Neuronal stem cell (in vitro differentiated cells): ENCODE data around the gene CFAP97.

Experiments used
- DNase-seq: peaks from one replicate; pipeline ENCODE4 v3.0.0-alpha.2; 2013; ENCODE audit warnings: low spot score
- H2AFZ ChIP-seq: one replicate; pipeline ENCODE4 v1.6.1; 2013; ENCODE audit warnings: mild to moderate bottlenecking, low read length, inconsistent platforms
- H2AK5ac ChIP-seq: 2 replicates; pipeline ENCODE4 v1.6.1; 2013; ENCODE audit warnings: low read depth, mild to moderate bottlenecking, inconsistent platforms, low read length, moderate library complexity, mixed read lengths
- H2BK120ac ChIP-seq: 2 replicates; pipeline ENCODE4 v1.6.1; 2013; ENCODE audit warnings: low read depth, mild to moderate bottlenecking, inconsistent platforms, low read length, moderate library complexity, mixed read lengths
- H2BK12ac ChIP-seq: one replicate; pipeline ENCODE4 v1.6.1; 2013; ENCODE audit warnings: low read length, inconsistent platforms
- H2BK15ac ChIP-seq: 2 replicates; pipeline ENCODE4 v1.6.1; 2013; ENCODE audit warnings: mild to moderate bottlenecking, low read length, inconsistent platforms, mixed read lengths
- H2BK5ac ChIP-seq: one replicate; pipeline ENCODE4 v1.6.1; 2013; ENCODE audit warnings: inconsistent platforms, mild to moderate bottlenecking, low read length, moderate library complexity
- H3K14ac ChIP-seq: one replicate; pipeline ENCODE4 v1.6.1; 2013; ENCODE audit warnings: low read length, inconsistent platforms
- H3K18ac ChIP-seq: 2 replicates; pipeline ENCODE4 v1.6.1; 2013; ENCODE audit warnings: low read length, inconsistent platforms
- H3K23ac ChIP-seq: 2 replicates; pipeline ENCODE4 v1.6.1; 2013; ENCODE audit warnings: low read depth, mild to moderate bottlenecking, mixed read lengths, low read length, inconsistent platforms; ENCODE audit not compliant: poor library complexity
- H3K27ac ChIP-seq: replicated peaks from 3 replicates; pipeline ENCODE4 v1.5.1; 2013; ENCODE audit warnings: low read length, inconsistent platforms
- H3K27me3 ChIP-seq, 3 experiments: 2 replicates each; pipeline ENCODE4 v1.6.1; 2013; ENCODE audit warnings: low read length in 3 of 3, mild to moderate bottlenecking in 2 of 3, inconsistent platforms in 1 of 3, low read depth in 1 of 3, mixed read lengths in 1 of 3, moderate library complexity in 1 of 3; ENCODE audit not compliant: control insufficient read depth in 3 of 3, insufficient read depth in 3 of 3
- H3K36me3 ChIP-seq, 2 donors: replicated peaks in 1 of 2; 2 replicates each; pipeline ENCODE4 v1.6.1; 2013; ENCODE audit warnings: low read length in 2 of 2; ENCODE audit not compliant: control insufficient read depth in 2 of 2, insufficient read depth in 2 of 2
- H3K4ac ChIP-seq: 2 replicates; pipeline ENCODE4 v1.6.1; 2013; ENCODE audit warnings: inconsistent platforms, mild to moderate bottlenecking, low read length, moderate library complexity
- H3K4me1 ChIP-seq, 2 donors: 1 replicate in 1 of 2; 2 replicates in 1 of 2; pipeline ENCODE4 v1.6.1; 2013; ENCODE audit warnings: low read length in 2 of 2, low read depth in 1 of 2; ENCODE audit not compliant: control insufficient read depth in 2 of 2, insufficient read depth in 1 of 2
- H3K4me2 ChIP-seq: one replicate; pipeline ENCODE4 v1.6.1; 2013; ENCODE audit warnings: mild to moderate bottlenecking, low read length, inconsistent platforms; ENCODE audit not compliant: insufficient read depth, poor library complexity, severe bottlenecking
- H3K4me3 ChIP-seq, 2 donors: 2 replicates each; pipeline ENCODE4 v1.5.1; 2013; ENCODE audit warnings: low read length in 2 of 2, mild to moderate bottlenecking in 2 of 2, inconsistent platforms in 1 of 2, moderate library complexity in 1 of 2
- H3K79me1 ChIP-seq: one replicate; pipeline ENCODE4 v1.6.1; 2013; ENCODE audit warnings: low read depth, mild to moderate bottlenecking, inconsistent platforms, low read length, moderate library complexity
- H3K9ac ChIP-seq: one replicate; pipeline ENCODE4 v1.6.1; 2013; ENCODE audit warnings: mild to moderate bottlenecking, low read depth, low read length, inconsistent platforms; ENCODE audit not compliant: poor library complexity
- H3K9me3 ChIP-seq, 2 donors: replicated peaks in 1 of 2; 2 replicates each; pipeline versions ENCODE3 to v1.6.1; 2013; ENCODE audit warnings: low read length in 2 of 2, mild to moderate bottlenecking in 2 of 2, inconsistent platforms in 1 of 2, low read depth in 1 of 2, mixed read lengths in 1 of 2, moderate library complexity in 1 of 2; ENCODE audit not compliant: control insufficient read depth in 2 of 2, insufficient read depth in 1 of 2
- H4K8ac ChIP-seq: one replicate; pipeline ENCODE4 v1.6.1; 2013; ENCODE audit warnings: low read depth, mild to moderate bottlenecking, inconsistent platforms, low read length, moderate library complexity
- H4K91ac ChIP-seq: one replicate; pipeline ENCODE4 v1.6.1; 2013; ENCODE audit warnings: low read length, low read depth, mild to moderate bottlenecking, inconsistent platforms; ENCODE audit not compliant: poor library complexity
- WGBS, 2 donors: extraction: QIAGEN DNeasy Blood & Tissue Kit; methylation state at CpG; one replicate each; pipeline ENCODE4 v1.1.7; 2013; ENCODE audit warnings: missing lambda C conversion rate in 2 of 2, mixed read lengths in 1 of 2; ENCODE audit not compliant: insufficient read length in 2 of 2, insufficient replicate concordance in 1 of 2; ENCODE audit errors: extremely low coverage in 2 of 2; 5-methylcytosine and 5-hydroxymethylcytosine counted together

The CFAP97 gene

GRCh38 chr4:185141777-185142176 lies 62.0 kb downstream of the CFAP97 start:
- H3K79me1 ChIP-seq = peaks cover 8% of the 10 kb centered on the region
- peaks cover 0 to 12% (median 0%) of the 10 kb centered on the region in 3 experiments for H3K27me3 ChIP-seq
- no peak overlapping the region for H4K8ac ChIP-seq
- H3K27ac ChIP-seq = no peak overlapping the region
- no peak for DNase-seq
- no peak overlapping the region for H3K23ac ChIP-seq
- H2BK5ac ChIP-seq = no peak overlapping the region
- H3K14ac ChIP-seq = no peak overlapping the region
- H3K9me3 ChIP-seq = no peaks in the 10 kb centered on the region
- no peak overlapping the region for H4K91ac ChIP-seq
- H3K4me1 ChIP-seq = peaks cover 4 to 6% of the 10 kb centered on the region in 2 donors
- no peak overlapping the region for H3K4me2 ChIP-seq
- H3K4ac ChIP-seq = no peak overlapping the region
- no peak overlapping the region for H3K4me3 ChIP-seq
- peaks cover 10 to 19% of the 10 kb centered on the region in 2 donors for H3K36me3 ChIP-seq
- H2BK120ac ChIP-seq = no peak overlapping the region
- no peak overlapping the region for H2BK15ac ChIP-seq
- no peak overlapping the region for H3K9ac ChIP-seq
- H2AK5ac ChIP-seq = no peak overlapping the region
- no peak overlapping the region for H2BK12ac ChIP-seq
- H3K18ac ChIP-seq = no peak overlapping the region
- WGBS, 2 donors = no CpG with 5 or more reads among the region's 6 CpGs
- H2AFZ ChIP-seq = no peak overlapping the region

DNA sequence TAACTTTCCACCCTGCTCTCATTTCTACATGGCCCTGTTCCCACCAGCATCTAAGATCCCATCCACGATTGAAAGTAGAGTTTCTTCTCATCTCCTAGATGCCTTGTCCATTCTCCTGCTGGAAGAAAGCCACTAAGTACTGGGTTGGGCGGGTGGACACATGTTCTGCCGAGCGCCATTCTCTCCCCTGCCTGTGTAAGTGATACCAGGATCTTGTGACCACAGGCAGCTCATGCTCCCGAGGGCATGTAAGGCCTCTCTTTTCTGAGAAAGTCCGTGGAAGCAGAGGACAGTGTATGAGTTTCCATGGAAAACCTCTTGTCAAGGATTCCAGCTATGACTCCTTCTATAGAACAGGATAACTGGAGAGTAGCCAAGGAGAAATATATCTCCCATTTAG lies 64.1 kb downstream of the CFAP97 start:
- Histone ChIP-seq H2AK5ac (no peak overlapping the region), H3K9me3 (no peaks in the 10 kb centered on the region), H3K36me3 (peaks cover 0 to 2% of the 10 kb centered on the region in 2 donors), H3K4me2 (no peak overlapping the region), H3K4me1 (peaks cover 4% of the 10 kb centered on the region in 2 donors), H3K9ac (no peak overlapping the region), H2BK120ac (no peak overlapping the region), H2AFZ (no peak overlapping the region), H3K27ac (no peak overlapping the region), H3K18ac (no peak overlapping the region), H3K4me3 (no peak overlapping the region), H4K8ac (no peak overlapping the region), H3K79me1 (peaks cover 5% of the 10 kb centered on the region), H3K14ac (no peak overlapping the region), H3K27me3 (peaks cover 0 to 12% (median 0%) of the 10 kb centered on the region in 3 experiments), H2BK12ac (no peak overlapping the region), H3K23ac (no peak overlapping the region), H2BK5ac (no peak overlapping the region), H4K91ac (no peak overlapping the region), H2BK15ac (no peak overlapping the region), H3K4ac (no peak overlapping the region)
- no CpG with 5 or more reads among the region's 6 CpGs for WGBS, 2 donors
- no peak for DNase-seq

- Histone ChIP-seq H3K36me3 (no peaks in the 10 kb centered on the region), H4K8ac (no peak overlapping the region), H4K91ac (no peak overlapping the region), H2BK120ac (no peak overlapping the region), H3K27ac (no peak overlapping the region), H3K9ac (no peak overlapping the region), H3K4ac (no peak overlapping the region), H2AFZ (no peak overlapping the region), H2BK5ac (no peak overlapping the region), H2AK5ac (no peak overlapping the region), H3K18ac (no peak overlapping the region), H3K23ac (no peak overlapping the region), H3K79me1 (peaks cover 1% of the 10 kb centered on the region), H3K14ac (no peak overlapping the region), H2BK12ac (no peak overlapping the region), H3K4me3 (no peak overlapping the region), H3K4me1 (peaks cover 0 to 2% of the 10 kb centered on the region in 2 donors), H3K4me2 (no peak overlapping the region), H2BK15ac (no peak overlapping the region), H3K9me3 (no peaks in the 10 kb centered on the region), H3K27me3 (peaks cover 0 to 12% (median 0%) of the 10 kb centered on the region in 3 experiments)
- DNase-seq = no peak
- no CpG with 5 or more reads among the region's 10 CpGs for WGBS, 2 donors
Measured at GRCh38 chr4:185138161-185138560, 65.6 kb downstream of the CFAP97 start.

DNA sequence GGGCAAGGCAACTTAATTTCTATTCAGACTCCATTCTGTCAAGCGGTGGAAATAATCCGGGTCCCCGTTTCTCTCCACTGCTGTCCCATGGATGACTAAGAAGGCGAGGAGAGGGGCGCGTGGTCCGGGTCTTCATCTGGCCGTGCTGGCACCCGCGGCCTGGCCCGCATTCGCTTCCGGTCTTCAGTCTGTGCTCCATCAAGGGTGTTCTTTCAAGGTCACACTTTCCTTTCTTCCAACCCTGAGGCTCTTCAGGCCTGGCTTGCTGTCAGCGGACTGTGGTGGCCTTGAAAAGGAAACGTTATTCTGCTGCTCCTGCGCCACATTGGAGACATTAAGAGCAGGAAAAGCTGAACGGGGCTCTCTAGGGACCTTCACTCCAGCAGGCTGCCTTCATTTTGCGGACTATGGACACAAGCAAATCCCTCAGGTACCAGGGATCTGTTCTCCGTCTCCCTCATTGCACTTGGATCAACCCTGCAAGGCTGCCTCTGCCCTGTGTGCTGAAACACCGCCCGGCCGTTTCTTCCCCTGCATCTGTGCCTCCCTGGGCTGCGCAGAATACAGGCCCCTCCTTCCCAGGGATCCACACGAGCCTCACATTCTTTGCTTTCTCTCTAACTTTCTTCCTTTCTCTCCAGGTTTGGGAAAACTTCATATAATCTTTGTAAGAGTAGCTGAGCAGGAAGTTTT lies 66.4 kb downstream of the CFAP97 start:
- no peak for DNase-seq

More for the DNA sequence above, 66.4 kb downstream of the CFAP97 start:
- no peak overlapping the region for H3K4me3 ChIP-seq
- H4K8ac ChIP-seq = no peak overlapping the region
- no peak overlapping the region for H2BK12ac ChIP-seq
- H3K4me2 ChIP-seq = no peak overlapping the region
- no peak overlapping the region for H3K4ac ChIP-seq
- no peak overlapping the region for H3K9ac ChIP-seq
- no peak overlapping the region for H4K91ac ChIP-seq
- no peak overlapping the region for H2BK5ac ChIP-seq
- peak overlapping the region; percentile 20 for H2AFZ ChIP-seq
- no peak overlapping the region for H3K18ac ChIP-seq
- no peak overlapping the region for H3K14ac ChIP-seq
- peak overlapping the region; percentile 53 for H2AK5ac ChIP-seq
- WGBS, 2 donors = no CpG with 5 or more reads among the region's 24 CpGs
- peak overlapping the region; percentile 8 for H2BK15ac ChIP-seq
- no peak overlapping the region for H2BK120ac ChIP-seq
- no peak overlapping the region for H3K27ac ChIP-seq
- no peak overlapping the region for H3K23ac ChIP-seq
- H3K27me3 ChIP-seq = peaks cover 0 to 12% (median 0%) of the 10 kb centered on the region in 3 experiments
- no peaks in the 10 kb centered on the region for H3K79me1 ChIP-seq
- H3K9me3 ChIP-seq = no peaks in the 10 kb centered on the region
- no peaks in the 10 kb centered on the region for H3K4me1 ChIP-seq
- no peaks in the 10 kb centered on the region for H3K36me3 ChIP-seq
